CD4-positive, alpha-beta T cell treated with Interleukin-21 for 1 hour (primary cell): ENCODE measurements around the gene MRPL36.
"Not testable (repeated sequence)": the region's sequence is repeated elsewhere in the genome, so short reads cannot be mapped to it uniquely, and the experiment has no call there.

Experiments
- DNase-seq: peaks from one replicate; pipeline ENCODE4 v3.0.0-alpha.2; 2020

Gene MRPL36

GRCh38 chr5:1831677-1832313 is 32.2 kb upstream of the MRPL36 start:
- DNase-seq = no peak

- no peak for DNase-seq
These were observed 31.6 kb upstream of the MRPL36 start for GRCh38 chr5:1831257-1831656.

- DNase-seq = no peak
These were observed 31.1 kb upstream of the MRPL36 start for GRCh38 chr5:1830571-1831228.

GRCh38 chr5:1827886-1828397 is 28.3 kb upstream of the MRPL36 start:
- peak; percentile 24 for DNase-seq

- DNase-seq = no peak
These were observed 27.6 kb upstream of the MRPL36 start for GRCh38 chr5:1827025-1827885.

- no peak for DNase-seq
These were observed 26.8 kb upstream of the MRPL36 start for GRCh38 chr5:1826235-1826980.

GRCh38 chr5:1824903-1825841 is 25.5 kb upstream of the MRPL36 start:
- DNase-seq = no peak

- no peak for DNase-seq
These were observed 24.6 kb upstream of the MRPL36 start for GRCh38 chr5:1824109-1824821.

- DNase-seq = no peak
These were observed 23.9 kb upstream of the MRPL36 start for GRCh38 chr5:1823381-1824034.

GRCh38 chr5:1821862-1822261 is 22.2 kb upstream of the MRPL36 start:
- no peak for DNase-seq

- no peak for DNase-seq
These were observed 21.3 kb upstream of the MRPL36 start for GRCh38 chr5:1820926-1821325.

GRCh38 chr5:1820381-1820780 is 20.7 kb upstream of the MRPL36 start:
- no peak for DNase-seq

- DNase-seq = no peak
These were observed 19.8 kb upstream of the MRPL36 start for GRCh38 chr5:1819458-1819857.

- DNase-seq = no peak
These were observed 19.1 kb upstream of the MRPL36 start for GRCh38 chr5:1818784-1819183.

- no peak for DNase-seq
These were observed 17.8 kb upstream of the MRPL36 start for GRCh38 chr5:1817261-1818043.

- not testable (repeated sequence) for DNase-seq
These were observed 17.0 kb upstream of the MRPL36 start for GRCh38 chr5:1816495-1817089.

- DNase-seq = no peak
These were observed 16.2 kb upstream of the MRPL36 start for GRCh38 chr5:1815881-1816292.

- no peak for DNase-seq
These were observed 15.6 kb upstream of the MRPL36 start for GRCh38 chr5:1815071-1815786.
